Fibroblast of pulmonary artery (primary cell): ENCODE results near the gene KLK3.

Experiments used
- DNase-seq: peaks from one replicate; pipeline ENCODE4 v3.0.0-alpha.2; 2010; ENCODE audit warnings: low read depth
- H3K4me3 ChIP-seq: replicated peaks from 2 replicates; pipeline ENCODE4 v1.5.1; 2011; ENCODE audit warnings: low read depth, mild to moderate bottlenecking, control low read depth, low read length, moderate library complexity
- TF ChIP-seq, protein P1 (sequence below): IDR thresholded peaks from 2 replicates; pipeline ENCODE4 v1.5.1; 2011; ENCODE audit warnings: mild to moderate bottlenecking, control low read depth, low read length, inconsistent platforms; ENCODE audit errors: missing control alignments

Gene KLK3

DNA sequence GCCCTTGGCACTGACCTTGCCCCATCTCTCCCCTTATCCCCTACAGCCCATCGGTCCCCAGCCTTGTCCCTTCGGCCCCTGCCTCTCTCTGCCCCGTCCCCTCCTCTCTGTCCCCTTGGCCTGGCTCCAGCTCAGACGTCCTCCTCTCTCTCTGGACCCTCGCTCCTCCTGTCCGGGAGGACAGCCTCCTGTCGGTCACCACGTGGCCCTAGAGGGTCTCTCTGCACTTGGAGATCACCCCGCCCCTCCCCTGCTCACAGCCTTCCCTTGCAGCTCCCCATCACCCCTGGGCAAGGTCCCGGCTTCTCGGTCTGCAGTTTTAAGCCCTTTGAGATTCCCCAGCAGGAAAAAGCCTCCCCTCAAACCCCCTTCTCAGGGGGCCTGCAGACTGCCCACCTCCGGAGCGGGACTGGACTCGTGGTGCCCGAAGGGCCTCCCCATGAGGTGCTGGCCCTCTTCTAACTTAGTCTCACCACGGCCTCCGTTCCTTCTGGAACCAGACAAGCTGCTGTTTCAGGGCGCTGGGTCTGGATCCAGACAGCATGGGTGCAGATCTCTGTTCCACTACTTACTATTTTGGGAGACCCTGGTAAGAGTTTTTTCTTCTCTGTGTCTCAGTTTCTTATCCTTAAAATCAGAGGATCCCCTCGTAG is 18.0 kb upstream of the KLK3 start:
- TF ChIP-seq, protein P1, sequence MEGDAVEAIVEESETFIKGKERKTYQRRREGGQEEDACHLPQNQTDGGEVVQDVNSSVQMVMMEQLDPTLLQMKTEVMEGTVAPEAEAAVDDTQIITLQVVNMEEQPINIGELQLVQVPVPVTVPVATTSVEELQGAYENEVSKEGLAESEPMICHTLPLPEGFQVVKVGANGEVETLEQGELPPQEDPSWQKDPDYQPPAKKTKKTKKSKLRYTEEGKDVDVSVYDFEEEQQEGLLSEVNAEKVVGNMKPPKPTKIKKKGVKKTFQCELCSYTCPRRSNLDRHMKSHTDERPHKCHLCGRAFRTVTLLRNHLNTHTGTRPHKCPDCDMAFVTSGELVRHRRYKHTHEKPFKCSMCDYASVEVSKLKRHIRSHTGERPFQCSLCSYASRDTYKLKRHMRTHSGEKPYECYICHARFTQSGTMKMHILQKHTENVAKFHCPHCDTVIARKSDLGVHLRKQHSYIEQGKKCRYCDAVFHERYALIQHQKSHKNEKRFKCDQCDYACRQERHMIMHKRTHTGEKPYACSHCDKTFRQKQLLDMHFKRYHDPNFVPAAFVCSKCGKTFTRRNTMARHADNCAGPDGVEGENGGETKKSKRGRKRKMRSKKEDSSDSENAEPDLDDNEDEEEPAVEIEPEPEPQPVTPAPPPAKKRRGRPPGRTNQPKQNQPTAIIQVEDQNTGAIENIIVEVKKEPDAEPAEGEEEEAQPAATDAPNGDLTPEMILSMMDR = no peak
- DNase-seq = no peak
- H3K4me3 ChIP-seq = no peak overlapping the region

DNA sequence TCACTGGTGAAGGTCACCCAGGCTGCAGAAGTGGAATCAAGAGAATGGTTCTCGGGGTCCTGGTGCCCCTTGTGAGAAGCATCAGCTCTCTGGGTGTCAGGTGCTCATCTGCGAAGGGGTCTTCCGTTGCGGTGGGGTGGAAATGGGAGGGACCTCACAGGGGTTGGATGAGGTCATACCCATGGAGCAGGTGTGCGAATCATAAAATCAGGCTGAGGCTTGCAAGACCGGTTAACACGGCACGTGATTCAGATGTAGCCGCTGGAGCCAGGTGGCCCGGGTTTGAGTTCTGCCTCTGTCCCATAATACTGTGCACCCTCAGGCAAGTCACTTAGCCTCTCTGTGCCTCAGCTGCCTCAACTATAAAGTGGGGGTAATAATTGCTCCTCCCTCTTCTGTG is 17.4 kb upstream of the KLK3 start:
- TF ChIP-seq, protein P1 = no peak
- no peak overlapping the region for H3K4me3 ChIP-seq
- no peak for DNase-seq

DNA sequence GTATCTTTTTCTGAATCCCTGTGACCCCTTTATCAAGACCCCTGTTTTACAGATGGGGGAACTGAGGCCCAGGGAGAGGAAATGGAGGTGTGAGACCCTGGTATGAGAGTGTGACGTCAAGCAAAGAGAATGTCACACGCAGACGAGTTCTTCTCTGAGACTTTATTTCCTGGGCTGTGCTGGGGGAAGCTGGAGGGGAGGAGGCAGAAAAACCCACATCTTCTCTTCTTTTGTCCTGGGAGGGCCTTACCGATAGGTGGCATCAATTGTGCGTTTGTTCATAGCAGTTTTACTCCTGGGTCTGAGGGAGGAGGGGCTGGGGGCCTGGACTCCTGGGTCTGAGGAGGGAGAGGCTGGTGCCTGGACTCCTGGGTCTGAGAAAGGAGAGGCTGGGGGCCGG is 16.5 kb upstream of the KLK3 start:
- peak; percentile 7 for DNase-seq
- TF ChIP-seq, protein P1 = peak; percentile 19
- no peak overlapping the region for H3K4me3 ChIP-seq

DNA sequence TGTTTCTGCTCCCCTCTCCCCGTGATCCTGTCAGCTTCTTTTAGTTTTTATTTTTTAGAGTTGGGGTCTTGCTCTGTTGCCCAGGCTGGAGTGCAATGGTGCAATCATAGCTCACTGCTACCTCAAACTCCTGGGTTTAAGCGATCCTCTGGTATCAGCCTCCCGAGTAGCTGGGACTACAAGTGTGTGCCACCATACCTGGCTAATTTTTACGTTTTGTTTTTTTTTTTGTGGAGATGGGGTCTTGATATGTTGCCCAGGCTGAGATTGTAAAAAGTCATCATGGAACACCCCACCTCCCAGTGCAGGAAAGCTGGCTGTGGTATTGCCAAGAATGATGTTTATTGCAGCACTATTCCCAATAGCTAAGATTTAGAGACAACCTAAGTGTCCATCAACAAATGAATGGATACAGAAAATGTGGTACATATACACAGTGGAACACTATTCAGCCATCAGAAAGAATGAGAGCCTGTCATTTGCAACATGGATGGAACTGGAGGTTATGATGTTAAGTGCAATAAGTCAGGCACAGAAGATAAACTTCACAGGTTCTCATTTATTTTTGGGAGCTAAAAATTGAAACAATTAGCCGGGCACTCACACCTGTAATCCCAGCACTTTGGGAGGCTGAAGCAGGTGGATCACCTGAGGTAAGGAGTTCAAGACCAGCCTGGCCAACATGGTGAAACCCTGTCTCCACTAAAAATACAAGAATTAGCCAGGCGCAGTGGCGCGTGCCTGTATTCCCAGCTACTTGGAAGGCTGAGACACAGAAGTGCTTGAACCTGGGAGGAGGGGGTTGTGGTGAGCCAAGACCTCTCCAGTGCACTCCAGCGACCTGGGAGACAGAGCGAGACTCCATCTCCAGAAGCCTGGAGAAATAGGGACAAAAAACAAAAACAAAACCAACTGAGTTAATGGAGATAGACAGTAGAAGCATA is 14.7 kb upstream of the KLK3 start:
- no peak overlapping the region for H3K4me3 ChIP-seq
- no peak for DNase-seq
- TF ChIP-seq, protein P1 = no peak

DNA sequence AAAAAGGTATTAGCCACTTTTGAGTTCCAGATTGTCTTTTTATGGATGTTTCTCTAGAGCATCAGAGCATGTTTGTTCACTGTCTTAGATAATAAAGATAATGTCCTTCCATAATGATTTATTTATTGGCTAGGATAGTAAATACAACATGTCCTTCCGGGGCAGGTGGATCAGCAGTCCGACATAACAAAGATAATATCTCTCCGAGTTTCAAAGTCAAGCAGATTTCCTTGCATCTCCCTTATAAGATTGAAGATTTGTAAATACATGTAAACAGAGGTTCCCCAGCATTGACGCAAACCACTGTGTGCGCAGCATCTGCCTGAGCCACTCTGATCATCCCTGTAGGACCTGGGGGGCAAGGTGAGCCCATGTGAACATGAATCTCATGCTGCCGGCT is 12.6 kb upstream of the KLK3 start:
- no peak for DNase-seq
- TF ChIP-seq, protein P1 = no peak
- no peak overlapping the region for H3K4me3 ChIP-seq

DNA sequence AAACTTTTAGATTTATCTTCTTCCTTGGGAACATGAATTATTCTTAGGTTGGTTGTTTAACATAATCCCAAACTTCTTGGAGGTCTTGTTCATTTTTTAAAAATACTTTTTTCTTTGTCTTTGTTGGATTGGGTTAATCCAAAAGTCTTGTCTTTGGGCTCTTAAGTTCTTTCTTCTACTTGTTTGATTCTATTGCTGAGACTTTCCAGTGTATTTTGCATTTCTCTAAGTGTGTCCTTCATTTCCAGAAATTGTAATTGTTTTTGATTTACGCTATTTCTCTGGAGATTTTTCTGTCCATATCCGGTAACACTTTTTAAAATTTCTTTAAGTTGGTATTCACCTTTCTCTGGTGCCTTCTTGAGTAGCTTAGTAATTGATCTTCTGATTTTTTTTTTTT is 11.5 kb upstream of the KLK3 start:
- H3K4me3 ChIP-seq = no peak overlapping the region

More for the DNA sequence above, 11.5 kb upstream of the KLK3 start:
- no peak for DNase-seq
- TF ChIP-seq, protein P1 = no peak
